Hippocampal formation (tissue), 2 donors: ENCODE measurements around the gene CEP250.
"Not testable (repeated sequence)": the region's sequence is repeated elsewhere in the genome, so short reads cannot be mapped to it uniquely, and the experiment has no call there.

Experiments
- DNase-seq, 2 donors: peaks; one replicate each; lab custom pipeline; 2025; lab: John Stamatoyannopoulos, UW

Gene CEP250

DNA sequence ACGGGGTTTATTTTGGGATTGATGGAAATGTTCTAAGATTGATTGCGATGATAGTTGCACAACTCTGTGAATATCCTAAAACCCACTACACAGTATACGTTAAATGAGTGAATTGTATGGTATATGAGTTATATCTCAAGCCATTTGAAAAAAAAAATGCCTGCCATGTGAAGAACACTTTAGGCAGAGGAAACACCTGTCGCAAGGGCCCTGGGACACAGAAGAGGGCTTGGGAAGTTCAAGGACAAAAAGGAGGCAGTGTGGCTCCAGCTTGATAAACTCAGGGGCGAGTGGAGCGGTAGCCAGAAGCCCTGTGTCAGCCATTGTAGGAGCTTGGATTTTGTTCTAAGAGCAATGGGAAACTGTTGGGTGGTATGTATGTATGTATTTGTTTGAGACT, 37.0 kb downstream of the CEP250 start:
- no peak for DNase-seq

- no peak for DNase-seq
These were observed 41.1 kb downstream of the CEP250 start for GRCh38 chr20:35496481-35496880.

GRCh38 chr20:35497320-35497719, 41.9 kb downstream of the CEP250 start:
- no peak for DNase-seq

DNA sequence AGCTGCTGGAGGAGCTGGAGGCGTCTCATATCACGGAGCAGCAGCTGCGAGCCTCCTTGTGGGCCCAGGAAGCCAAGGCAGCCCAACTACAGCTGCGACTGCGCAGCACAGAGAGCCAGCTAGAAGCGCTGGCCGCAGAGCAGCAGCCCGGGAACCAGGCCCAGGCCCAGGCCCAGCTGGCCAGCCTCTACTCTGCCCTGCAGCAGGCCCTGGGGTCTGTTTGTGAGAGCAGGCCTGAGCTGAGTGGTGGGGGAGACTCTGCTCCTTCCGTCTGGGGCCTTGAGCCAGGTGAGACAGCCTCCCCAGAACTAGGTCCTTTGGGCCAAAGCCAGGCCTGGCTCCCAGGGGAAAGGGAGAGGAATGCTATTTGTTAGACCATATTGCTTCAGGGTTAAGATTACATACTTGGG, 42.4 kb downstream of the CEP250 start:
- DNase-seq, result peak; percentile 38 to 58

DNA sequence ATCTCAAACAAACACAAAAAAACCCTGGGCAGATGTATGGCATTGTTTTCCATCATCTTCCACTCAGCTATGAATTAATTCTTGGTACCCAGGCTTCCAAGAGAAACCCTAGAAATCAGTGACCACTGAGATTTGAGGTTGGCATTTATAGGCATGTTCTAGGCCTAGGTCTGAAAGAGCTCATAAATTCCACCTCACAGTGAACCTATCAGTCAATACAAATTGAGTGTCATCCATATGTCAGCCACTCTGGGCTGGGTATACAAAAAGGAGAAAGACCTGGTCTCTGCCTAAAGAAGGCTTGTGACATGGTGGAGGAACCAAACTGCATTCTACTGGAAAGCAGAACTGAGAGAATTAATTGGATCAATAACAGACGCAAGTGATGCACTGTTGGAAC, 43.9 kb downstream of the CEP250 start:
- no peak for DNase-seq

GRCh38 chr20:35502352-35502751, 47.0 kb downstream of the CEP250 start:
- DNase-seq, result no peak

- DNase-seq, result no peak
These were observed 47.9 kb downstream of the CEP250 start for GRCh38 chr20:35503281-35503680.

- DNase-seq, result peak; percentile 7 to 12
These were observed 48.6 kb downstream of the CEP250 start for GRCh38 chr20:35503841-35504561.

DNA sequence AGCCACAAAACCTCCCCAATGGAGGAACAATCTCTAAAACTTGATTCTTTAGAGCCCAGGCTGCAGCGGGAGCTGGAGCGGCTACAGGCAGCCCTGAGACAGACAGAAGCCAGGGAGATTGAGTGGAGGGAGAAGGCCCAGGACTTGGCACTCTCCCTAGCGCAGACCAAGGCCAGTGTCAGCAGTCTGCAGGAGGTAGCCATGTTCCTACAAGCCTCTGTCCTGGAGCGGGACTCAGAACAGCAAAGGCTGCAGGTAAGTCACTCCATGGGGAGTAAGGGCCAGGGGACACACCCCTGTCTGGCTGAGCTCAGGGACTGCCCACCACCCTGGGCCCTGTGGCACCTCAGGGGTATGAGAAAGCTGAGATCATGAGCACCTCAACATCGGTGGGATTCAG, 49.4 kb downstream of the CEP250 start:
- no peak for DNase-seq

- DNase-seq, result no peak
These were observed 50.8 kb downstream of the CEP250 start for GRCh38 chr20:35506179-35506578.

DNA sequence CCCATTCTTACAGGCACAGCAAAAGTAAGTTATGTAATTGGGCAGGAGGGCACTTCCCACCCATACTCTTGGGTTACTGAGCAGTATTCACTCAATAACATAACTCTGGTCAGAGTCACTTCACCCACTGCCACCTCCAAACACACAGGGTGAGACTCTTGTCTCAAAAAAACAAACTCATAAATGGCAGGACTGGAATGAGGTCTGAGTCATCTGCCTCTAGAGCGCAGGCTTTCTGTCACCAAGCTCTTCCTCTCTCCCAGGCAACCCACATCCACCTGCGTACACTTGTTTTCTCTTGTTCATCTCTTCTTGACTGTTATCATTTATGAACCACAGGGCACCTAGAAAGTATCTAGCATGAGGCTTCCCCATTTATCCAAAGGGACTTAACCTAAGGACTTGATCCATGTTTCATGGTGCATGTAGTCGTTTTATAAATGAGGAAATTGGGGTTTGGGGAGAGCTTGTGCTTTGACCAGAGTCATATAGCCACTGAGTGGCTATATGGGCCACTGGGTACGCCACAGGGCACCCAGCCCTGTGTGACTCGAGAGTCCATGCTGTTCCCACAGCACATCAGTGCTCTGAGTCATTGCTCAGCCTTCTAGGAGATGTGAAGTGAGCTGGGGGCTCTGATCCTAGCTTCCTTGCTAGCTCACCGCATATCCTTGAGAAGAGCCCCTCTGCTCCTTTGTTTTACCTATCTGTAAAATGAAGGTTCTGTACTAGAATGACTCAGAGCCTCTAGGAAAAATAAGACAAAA, 51.7 kb downstream of the CEP250 start:
- DNase-seq, result no peak

DNA sequence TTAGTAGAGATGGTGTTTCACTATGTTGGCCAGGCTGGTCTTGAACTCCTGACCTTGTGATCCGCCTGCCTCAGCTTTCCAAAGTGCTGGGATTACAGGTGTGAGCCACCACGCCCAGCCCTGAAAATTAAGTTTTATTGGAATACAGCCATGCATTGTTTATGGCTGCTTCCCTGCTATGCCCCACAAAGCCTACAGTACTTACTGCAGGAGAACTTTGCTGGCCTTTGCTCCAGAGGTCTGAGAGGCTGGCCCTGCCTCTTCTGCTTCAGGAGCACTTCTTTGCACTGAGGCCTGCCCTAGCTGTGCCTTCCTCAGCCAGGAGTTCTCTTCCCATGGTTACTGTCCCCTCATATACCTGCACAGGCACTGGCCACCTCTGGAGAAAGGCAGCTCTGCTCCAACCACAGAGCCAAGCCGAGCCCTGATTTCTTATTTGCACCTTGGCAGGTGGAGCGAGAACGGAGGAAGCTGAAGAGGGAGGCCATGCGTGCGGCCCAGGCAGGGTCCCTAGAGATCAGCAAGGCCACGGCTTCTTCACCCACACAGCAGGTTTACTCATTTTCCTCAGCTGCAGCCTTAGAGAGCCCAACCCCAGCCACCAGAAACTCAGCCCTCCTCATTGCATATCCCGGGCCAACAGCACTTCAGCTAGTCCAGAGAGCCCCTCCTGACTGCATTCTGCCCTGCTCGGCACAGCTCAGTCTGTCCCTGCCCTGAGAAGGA, 53.3 kb downstream of the CEP250 start:
- DNase-seq, result no peak

DNA sequence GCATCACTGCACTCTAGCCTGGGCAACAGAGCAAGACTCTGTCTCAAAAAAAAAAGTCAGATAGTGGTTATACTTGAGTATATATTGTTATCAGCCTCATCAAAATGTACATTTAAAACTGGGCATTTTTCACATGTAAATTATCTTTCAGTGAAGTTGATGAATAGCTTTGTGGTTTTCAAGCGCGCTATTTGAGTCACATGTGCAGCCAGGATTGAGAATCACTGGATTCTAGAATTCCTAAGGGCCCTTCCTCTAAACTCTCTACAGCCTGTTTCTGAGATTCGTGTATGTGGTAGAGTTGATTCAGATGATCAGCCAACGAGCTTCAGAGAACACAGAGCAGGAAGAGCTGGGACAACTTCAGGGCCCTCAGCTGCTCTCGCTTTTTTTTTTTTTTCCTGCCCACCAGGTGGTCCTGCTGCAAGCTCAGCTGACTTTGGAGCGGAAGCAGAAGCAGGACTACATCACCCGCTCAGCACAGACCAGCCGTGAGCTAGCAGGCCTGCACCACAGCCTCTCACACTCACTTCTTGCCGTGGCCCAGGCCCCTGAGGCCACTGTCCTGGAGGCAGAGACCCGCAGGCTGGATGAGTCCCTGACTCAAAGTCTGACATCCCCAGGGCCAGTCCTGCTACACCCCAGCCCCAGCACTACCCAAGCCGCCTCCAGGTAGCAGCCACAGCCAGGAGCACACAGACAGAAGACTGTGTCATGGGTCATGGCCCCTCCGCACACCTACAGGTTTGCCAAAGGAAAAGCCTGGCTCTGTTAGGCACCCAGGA, 55.7 kb downstream of the CEP250 start:
- no peak for DNase-seq

DNA sequence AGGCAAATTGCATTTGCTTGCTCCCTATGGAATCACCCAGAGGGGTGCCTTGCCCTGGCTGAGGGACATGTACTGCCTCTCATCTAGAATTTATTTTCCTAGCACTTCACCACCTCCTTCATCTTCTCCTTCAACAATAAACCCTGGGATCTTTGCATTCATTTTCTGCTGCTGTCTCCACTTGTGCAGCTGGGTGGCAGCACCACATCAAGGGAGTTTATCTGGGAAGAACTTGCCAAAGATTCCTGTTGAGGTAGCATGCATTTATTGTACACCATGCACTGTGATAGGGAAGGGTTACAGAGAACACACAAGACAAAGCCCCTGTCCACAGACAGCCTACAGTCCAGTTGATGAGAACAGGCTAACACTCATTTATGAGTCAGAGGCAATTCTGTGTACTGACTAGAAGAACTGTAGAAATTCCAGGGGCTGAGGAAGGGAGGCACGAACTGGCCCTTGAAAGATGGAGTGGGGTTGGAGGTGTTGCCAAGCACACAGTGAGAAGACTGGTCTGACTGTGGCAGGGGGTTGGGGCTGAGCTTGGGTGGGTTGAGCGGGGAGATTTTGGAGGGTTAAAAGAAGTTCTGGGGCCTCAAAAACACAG, 56.5 kb downstream of the CEP250 start:
- DNase-seq, result peak; percentile 10 to 25

DNA sequence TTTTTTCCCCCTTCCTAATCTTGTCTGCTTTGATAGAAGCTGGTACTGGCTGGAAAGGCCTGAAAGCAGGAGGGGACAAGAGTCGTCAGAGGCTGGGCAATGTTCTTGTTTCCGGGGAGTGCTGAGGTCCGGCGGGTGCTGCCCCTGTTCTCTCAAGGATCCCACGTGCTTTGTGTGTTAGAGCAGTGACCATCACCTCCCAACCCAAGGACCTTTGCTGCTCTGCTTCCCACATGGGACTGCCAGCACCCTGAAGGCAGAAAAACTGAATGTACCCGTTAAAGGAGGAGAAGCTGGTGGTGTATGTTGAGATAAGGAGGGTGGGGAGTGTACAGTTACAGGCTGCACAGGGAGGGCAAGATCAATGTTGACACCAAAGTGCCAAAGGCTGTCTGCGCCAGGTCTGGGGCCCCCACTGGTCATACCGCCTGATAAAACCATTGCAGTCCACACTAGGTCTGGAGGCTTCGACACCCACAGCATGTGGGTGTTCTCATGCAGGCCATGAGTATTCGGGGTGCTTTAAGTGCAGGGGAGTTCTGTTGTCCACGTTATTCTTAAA, 59.1 kb downstream of the CEP250 start:
- DNase-seq, result no peak

DNA sequence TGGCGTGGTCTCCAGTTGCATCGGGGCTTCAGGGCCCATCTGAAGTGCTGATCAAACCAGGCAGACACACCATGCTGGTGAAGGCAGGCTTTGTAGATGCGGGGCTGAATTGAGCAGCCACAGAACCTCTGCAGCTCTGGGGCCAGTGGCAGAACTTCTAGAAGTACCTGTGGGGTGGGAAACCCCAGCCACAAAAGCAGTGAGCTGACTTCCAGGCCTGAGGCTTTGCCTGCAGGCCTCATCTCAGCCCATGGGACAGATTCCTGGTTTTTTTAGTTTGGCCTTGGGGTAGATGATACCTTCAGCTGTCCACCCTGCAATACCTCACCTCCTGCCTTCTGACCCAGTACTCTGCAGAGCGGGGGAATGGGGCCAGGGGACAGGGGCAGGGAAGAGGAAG, 59.9 kb downstream of the CEP250 start:
- no peak for DNase-seq

DNA sequence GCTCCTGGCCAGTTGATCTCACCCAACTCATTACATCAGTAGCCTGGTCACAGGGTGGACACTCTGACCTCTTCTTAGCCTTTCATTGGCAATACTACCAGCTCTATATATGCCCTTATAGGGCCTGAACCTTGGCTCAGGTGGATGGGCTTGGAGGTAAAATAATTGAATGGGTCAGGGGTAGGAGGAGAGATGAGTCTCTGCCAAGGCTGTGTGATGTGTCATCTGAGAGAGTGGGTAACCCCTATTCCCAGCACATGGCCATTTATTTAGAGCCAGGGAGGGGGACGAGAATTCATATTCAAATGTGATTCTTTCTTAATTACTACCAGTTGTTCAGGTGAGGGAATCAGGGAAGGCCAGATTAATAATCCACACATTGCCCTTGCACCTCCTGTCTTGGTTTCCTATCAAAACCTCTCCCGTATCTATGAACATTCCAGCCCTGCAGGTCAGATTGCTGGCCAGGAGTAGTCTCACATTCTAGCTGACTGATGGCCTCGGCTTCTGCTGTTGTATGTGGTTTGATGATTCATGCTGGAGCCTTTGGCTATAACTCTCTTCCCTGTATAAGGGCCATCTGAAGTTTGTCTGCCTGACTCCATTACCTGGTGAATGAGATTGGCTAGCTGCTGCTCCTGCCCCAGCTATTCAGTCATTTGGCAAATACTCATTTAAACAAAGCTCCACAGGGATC, 60.7 kb downstream of the CEP250 start:
- DNase-seq, result no peak

- DNase-seq, result no peak
These were observed 61.7 kb downstream of the CEP250 start for GRCh38 chr20:35517125-35517524.

- not testable (repeated sequence) for DNase-seq
These were observed 62.4 kb downstream of the CEP250 start for GRCh38 chr20:35517767-35518166.

DNA sequence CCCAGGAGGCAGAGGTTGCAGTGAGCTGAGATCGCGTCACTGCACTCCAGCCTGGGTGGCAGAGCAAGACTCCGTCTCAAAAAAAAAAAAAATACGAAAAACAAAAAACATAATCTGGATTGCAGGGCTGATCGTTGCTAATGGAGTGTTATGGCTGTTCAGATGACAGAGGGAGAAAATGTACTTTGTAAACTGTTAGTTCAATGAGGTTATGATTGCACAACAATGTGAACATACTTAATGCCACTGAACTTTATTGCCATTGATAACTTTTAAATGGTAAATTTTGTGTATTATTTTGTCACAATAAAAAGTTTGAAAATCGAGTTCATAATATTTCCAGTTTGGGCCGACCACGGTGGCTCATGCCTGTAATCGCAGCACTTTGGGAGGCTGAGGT, 63.6 kb downstream of the CEP250 start:
- DNase-seq, result no peak
